IPS DF 4.7 (cell line): ENCODE measurements around the gene HOXC12.

Experiments used
- DNase-seq: peaks from one replicate; pipeline ENCODE4 v3.0.0-alpha.2; 2013; ENCODE audit warnings: low spot score; ENCODE audit errors: extremely low read depth

Gene HOXC12

DNA sequence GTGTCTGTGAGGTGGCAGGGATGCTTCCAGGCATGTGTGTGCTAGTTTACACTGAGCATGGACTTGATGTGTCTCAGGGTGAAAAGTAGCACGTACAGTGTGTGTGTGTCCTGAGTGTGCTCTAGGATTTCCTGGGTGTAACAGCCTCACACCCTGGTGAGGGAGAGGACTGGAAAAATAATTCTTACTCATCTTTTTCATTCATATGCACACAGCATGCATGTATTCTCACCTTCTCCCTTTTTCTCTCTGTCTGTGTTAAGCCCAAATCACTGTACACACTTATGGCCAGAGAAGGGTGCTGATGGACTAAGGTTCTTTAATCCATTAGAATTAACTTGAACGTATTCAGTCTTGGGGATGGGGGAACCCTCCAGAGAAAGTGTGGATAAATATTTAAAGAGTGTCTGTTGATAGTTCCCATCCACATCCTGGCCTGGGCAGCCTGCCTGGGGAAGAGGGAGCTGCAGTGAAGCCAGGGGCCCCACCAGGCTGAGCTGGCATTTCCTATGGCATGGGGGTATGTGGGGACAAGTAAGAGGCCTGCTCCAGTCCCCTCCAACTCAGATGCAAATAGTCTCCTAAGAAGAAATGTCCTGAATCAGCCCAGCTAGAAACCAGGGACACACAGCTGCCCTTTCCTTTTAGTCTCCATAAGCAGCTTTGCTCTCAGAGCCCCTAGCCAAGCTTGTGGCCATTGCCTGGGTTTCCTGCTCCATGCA, 53.0 kb downstream of the HOXC12 start:
- DNase-seq = no peak

DNA sequence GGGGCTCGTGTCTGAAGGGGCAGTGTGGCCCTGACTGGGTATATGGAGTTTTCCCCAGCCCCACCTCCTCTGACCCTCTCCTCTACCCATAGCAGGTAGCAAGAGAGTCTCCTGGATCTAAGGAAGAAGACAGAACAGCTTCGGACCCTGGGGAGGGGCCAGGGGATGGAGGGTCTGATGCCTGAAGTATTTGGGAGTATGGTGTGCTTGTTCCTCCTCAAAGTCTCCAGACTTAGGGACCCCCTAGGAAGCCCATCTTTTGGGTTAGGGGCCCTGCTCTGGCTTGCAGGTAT, 53.5 kb downstream of the HOXC12 start:
- DNase-seq = no peak
